ENCODE results near the gene ZNF592.

GRCh38 chr15:84789762-84790161 lies 41.4 kb downstream of the ZNF592 start:
- TF ChIP-seq CTCF (IDR thresholded peaks at IDR 0.05) (no peak), POLR2AphosphoS5 (IDR thresholded peaks at IDR 0.05) (no peak), POLR2A (IDR thresholded peaks at IDR 0.05) (no peak)

Data from sigmoid colon (tissue), 4 donors.